Jurkat, Clone E6-1 (cell line): ENCODE measurements around the gene PPA1.
"Not testable (repeated sequence)": the region's sequence is repeated elsewhere in the genome, so short reads cannot be mapped to it uniquely, and the experiment has no call there.

Experiments used
- DNase-seq: peaks from one replicate; pipeline ENCODE4 v3.0.0-alpha.2; 2011; ENCODE audit warnings: low read depth, low spot score
- H3K4me3 ChIP-seq: 2 replicates; pipeline ENCODE4 v1.5.1; 2011; ENCODE audit warnings: mild to moderate bottlenecking, low read length, control low read depth, moderate library complexity

The PPA1 gene

GRCh38 chr10:70183304-70183703, 49.9 kb downstream of the PPA1 start:
- no peak overlapping the region for H3K4me3 ChIP-seq
- no peak for DNase-seq

- H3K4me3 ChIP-seq, DNase-seq: not testable (repeated sequence)
Measured at GRCh38 chr10:70179209-70179608, 54.0 kb downstream of the PPA1 start.

GRCh38 chr10:70178139-70178725, 55.0 kb downstream of the PPA1 start:
- DNase-seq, result no peak
- H3K4me3 ChIP-seq, result no peak overlapping the region

DNA sequence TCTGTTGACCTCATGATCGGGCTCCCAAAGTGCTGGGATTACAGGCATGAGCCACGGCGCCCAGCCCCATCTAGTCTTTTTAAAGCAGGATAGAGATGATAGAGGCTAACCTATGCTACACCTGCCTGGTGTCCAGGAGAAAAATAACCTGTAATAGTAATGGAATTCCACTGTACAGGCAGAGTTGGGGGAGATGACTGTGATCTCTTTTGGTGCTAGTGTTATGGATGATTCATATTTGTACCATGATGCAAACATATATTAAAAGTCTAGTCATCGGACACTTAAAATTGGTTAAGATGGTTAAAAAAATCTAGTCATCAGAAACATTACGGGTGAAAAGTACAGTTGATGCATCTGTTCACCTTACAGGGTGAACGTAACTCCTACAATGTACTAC, 56.8 kb downstream of the PPA1 start:
- DNase-seq, result no peak
- H3K4me3 ChIP-seq, result no peak overlapping the region

- H3K4me3 ChIP-seq, result no peak overlapping the region
- no peak for DNase-seq
Measured at GRCh38 chr10:70175516-70175915, 57.7 kb downstream of the PPA1 start.

- H3K4me3 ChIP-seq, result no peak overlapping the region
- DNase-seq, result peak; percentile 39
Measured at GRCh38 chr10:70174058-70174741, 59.0 kb downstream of the PPA1 start.

GRCh38 chr10:70169649-70170364, 63.4 kb downstream of the PPA1 start:
- peak overlapping the region; percentile 75 for H3K4me3 ChIP-seq
- no peak for DNase-seq

DNA sequence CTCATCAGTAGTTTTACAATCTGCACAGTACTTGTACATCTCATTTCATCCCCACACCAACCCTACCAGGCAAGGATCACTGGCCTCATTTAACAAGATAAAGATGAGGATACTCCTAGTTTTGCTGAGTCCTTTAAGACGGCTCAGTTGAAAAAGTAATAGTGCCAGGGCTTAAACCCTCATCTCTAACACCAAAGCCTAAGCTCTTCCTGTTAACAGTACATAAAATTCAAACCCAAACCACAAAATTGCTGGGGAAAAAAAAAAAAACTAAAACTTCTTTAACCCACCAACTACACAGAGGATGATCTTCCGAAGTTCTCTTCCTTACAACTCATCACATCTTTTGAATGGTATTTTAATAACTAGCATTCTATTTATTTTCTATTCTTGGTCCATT, 64.2 kb downstream of the PPA1 start:
- peak overlapping the region; percentile 75 for H3K4me3 ChIP-seq
- DNase-seq, result peak; percentile 84

DNA sequence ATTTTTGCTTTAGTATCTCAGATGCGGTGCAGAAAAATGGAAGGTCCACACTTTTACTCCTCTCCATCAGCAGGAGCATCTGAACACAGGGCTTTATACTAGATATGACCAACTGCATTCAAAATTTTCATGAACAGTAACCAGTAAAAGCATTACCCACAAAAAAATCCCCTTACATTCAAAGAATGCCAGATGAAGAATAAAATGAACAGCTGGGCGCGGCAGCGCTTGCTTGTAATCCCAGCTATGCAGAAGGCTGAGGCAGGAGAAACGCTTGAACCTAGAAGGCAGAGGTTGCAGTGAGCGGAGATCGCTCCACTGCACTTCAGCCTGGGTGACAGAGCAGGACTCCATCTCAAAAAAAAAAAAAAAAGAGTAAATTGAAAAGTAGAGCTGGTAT, 66.0 kb downstream of the PPA1 start:
- H3K4me3 ChIP-seq, result no peak overlapping the region
- DNase-seq, result no peak

GRCh38 chr10:70166394-70166793, 66.8 kb downstream of the PPA1 start:
- no peak overlapping the region for H3K4me3 ChIP-seq
- no peak for DNase-seq

DNA sequence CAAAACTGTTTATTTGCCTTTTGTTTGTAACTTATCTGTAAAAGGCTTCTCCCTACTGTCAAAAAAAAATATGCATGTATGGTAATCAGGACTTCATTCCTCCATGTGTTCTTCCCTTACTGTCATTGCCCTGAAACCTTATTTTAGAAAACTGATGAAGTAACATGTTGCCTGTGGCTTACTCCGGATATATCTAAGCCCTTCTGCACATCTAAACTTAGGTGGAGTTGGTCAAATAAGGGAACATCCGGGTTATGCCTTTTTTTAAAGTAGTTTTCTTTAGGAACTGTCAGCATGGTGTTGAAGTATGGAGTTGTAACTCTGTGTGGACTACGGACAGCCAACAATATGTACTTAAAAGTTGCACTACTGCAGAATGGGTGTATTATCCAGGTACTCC, 69.1 kb downstream of the PPA1 start:
- DNase-seq, result no peak
- no peak overlapping the region for H3K4me3 ChIP-seq

GRCh38 chr10:70163448-70163847, 69.8 kb downstream of the PPA1 start:
- DNase-seq, result no peak

DNA sequence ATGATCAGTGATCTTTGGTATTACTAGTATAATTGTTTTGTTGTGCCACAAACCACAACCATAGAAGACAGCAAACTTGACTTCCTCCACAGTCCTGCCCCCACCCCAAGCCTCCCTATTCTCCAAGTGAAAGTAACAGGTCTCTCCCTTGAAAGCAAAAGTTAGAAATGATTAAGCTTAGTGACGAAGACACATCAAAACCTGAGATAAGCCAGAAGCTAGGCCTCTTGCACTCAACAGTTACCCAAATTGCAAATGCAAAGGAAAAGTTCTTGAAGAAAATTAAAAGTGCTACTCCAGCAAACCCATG, 70.4 kb downstream of the PPA1 start:
- DNase-seq, result peak; percentile 71
- H3K4me3 ChIP-seq, result no peak overlapping the region

More at GRCh38 chr10:70163448-70163847, 69.8 kb downstream of the PPA1 start:
- no peak overlapping the region for H3K4me3 ChIP-seq

DNA sequence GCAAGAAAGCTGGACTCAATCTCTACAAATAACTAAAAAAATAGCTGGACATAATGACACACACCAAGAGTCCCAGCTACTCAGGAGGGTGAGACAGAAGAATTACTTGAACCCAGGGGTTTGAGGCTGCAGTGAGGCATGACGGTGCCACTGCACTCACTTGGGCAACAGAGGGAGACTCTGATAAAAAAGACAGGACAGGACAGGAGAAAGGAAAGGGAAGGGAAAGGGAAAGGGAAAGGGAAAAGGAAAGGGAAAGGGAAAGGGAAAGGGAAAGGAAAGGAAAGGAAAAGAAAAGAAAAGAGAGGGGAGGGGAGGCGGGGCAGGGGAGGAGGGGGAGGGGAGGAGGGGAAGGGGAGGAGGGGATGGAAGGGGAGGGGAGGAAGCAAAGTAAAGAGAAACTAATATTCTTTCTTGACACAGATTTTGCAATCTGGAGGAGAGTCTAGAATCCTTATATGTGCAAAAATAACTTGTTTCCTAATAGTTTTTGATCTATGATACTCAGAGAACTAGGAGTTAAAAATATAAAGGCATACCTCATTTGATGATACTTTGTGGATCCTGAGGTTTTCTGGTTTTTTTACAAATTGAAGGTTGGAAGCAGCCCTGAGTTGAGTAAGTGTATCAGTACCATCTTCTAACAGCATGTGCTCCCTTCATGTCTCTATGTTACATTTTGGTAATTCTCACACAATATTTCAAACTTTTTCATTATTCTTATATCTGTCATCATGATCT, 70.9 kb downstream of the PPA1 start:
- no peak overlapping the region for H3K4me3 ChIP-seq
- DNase-seq, result no peak

DNA sequence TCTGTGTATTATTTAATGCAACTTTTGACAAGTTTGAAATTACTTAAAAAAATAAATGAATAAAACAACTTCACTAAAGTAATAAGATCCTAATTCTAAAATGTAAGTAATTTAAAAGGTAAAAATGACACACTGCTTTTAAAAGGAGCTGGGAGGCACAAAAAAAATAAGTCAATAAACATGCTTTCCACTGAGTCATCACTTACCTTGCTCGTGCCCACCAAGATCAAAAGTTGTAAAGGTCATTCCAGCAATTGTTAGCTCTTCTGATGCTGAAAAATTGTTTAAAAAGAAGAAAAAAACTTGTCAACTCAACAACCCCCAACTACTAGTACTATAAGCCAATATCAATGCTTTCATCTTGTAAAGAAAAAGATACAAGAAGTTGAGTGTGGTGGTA, 72.4 kb downstream of the PPA1 start:
- no peak for DNase-seq
- no peak overlapping the region for H3K4me3 ChIP-seq

GRCh38 chr10:70159366-70159765, 73.9 kb downstream of the PPA1 start:
- H3K4me3 ChIP-seq, DNase-seq: not testable (repeated sequence)

DNA sequence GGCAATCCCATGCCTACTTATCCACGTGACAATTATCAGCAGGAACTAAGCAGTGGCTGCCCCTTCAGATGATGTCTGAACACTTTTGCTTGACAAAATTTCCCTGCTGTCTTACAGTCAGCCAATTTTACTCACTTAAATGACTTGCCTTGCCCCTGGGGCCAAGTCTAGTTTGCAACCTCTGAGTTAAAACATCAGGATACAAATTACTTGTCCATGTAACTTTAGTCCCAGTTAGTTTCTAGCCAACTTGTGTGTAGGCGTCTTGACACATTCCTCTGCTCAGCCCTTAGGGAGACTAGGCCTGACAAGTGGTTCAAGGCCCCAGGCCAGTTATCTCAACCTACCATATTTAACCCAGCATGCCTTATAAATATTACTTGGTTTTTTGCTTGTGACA, 75.1 kb downstream of the PPA1 start:
- DNase-seq, result no peak
- no peak overlapping the region for H3K4me3 ChIP-seq

DNA sequence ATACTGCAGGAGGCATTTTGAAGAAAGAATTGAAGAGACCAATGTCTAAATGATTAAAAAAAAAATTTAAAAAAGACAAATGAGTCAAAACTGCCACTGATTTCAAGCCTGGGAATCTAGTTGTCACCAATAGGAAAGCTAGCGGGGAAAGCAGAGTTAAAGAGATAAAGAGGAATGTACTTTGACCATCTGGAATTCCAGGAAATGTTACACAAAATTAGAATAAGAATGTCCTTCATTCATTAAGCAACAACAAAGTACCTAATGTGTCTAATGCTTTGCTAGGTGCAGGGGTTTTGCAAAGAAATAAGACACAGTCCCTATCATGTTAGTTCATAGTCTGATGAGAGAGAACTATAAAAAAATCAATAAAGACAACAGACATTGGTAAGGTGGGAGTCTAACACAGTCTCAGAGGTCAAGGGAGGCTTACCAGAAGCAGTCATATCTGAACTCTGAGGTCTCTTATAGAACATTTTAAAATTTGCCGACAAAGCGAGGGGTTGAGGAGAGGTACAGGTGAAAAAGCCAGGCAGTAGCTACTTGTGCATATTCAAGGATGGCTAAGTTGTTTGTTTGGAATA, 77.9 kb downstream of the PPA1 start:
- no peak overlapping the region for H3K4me3 ChIP-seq
- no peak for DNase-seq
